ENCODE measurements around the gene ABHD4. TPM values are rescaled to one million over a fixed set of nuclear protein-coding genes. Genes with fewer than 3 reads are reported as not detected.

Gene ABHD4
- total RNA-seq, 2 experiments from 2014 or later, result 5.6 to 15.6 TPM

DNA sequence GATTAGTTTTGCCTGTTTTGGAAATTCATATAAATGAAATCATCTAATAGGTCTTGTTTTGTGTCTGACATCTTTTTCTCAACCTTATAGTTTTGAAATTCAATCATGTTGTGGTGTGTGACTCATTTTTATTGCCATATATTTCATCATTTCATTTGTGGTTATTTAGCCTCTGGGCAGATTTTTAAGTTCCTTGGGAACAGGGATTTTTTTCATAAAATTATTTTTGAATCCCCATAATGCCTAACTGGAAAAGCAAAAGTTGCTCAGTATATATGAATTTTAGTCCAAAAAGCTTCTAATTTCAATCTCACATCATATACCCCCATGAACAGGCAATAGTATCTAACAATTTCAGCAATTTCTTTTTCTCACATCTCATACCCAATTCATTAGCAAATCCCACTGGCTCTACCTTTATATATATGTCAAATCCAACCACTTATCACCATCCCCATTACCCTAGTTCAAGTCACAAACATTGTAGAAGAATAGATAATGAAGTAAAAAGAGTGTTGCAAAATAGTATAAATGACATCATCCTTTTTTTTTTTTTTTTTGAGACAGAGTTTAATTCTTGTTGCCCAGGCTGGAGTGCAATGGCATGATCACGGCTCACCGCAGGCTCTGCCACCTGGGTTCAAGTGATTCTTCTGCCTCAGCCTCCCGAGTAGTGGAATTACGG lies 48.6 kb downstream of the ABHD4 start:
- Histone ChIP-seq H2AFZ (ENCODE audit: low read length) (no peak overlapping the region), H4K20me1 (ENCODE audit: insufficient read depth, low read length) (no peaks in the 10 kb centered on the region), H3K4me3 (ENCODE audit: low read depth, low read length, poor library complexity, severe bottlenecking) (no peak overlapping the region), H3K9me2 (ENCODE audit: insufficient read depth, low read length) (no peaks in the 10 kb centered on the region), H3K9me3 (ENCODE audit: low read length) (no peaks in the 10 kb centered on the region), H3K36me3 (ENCODE audit: insufficient read depth, low read length) (no peaks in the 10 kb centered on the region), H3K4me2 (ENCODE audit: low read length) (no peak overlapping the region), H3K79me2 (ENCODE audit: insufficient read depth, low read depth, low read length) (no peaks in the 10 kb centered on the region), H3K27ac (ENCODE audit: low read depth, low read length, poor library complexity, severe bottlenecking) (no peak overlapping the region), H3K4me1 (ENCODE audit: insufficient read depth, low read length, poor library complexity, severe bottlenecking) (peaks cover 3% of the 10 kb centered on the region)
- intact Hi-C loops (cut with micrococcal nuclease; ENCODE audit: unreplicated experiment), result no loop called here
- no TSS peak for BruUV-seq (replicated peaks)
- ChIA-PET CTCF (ENCODE audit: unreplicated experiment) (no interaction called here), POLR2A (interaction anchor here (0.6 to 0.9 kb wide), 2 partner anchors 56 to 202 kb away, joined by 3 read pairs; no protein-coding TSS in a partner anchor)
- no peak for TF ChIP-seq EZH2phosphoT487 (IDR thresholded peaks at IDR 0.05; ENCODE audit: borderline replicate concordance, low read depth, low read length)
- TF ChIP-seq, protein P1, sequence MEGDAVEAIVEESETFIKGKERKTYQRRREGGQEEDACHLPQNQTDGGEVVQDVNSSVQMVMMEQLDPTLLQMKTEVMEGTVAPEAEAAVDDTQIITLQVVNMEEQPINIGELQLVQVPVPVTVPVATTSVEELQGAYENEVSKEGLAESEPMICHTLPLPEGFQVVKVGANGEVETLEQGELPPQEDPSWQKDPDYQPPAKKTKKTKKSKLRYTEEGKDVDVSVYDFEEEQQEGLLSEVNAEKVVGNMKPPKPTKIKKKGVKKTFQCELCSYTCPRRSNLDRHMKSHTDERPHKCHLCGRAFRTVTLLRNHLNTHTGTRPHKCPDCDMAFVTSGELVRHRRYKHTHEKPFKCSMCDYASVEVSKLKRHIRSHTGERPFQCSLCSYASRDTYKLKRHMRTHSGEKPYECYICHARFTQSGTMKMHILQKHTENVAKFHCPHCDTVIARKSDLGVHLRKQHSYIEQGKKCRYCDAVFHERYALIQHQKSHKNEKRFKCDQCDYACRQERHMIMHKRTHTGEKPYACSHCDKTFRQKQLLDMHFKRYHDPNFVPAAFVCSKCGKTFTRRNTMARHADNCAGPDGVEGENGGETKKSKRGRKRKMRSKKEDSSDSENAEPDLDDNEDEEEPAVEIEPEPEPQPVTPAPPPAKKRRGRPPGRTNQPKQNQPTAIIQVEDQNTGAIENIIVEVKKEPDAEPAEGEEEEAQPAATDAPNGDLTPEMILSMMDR (conservative IDR thresholded peaks at IDR 0.05; ENCODE audit: low read length), result no peak
- DNase-seq (ENCODE audit: low spot score), result no peak

DNA sequence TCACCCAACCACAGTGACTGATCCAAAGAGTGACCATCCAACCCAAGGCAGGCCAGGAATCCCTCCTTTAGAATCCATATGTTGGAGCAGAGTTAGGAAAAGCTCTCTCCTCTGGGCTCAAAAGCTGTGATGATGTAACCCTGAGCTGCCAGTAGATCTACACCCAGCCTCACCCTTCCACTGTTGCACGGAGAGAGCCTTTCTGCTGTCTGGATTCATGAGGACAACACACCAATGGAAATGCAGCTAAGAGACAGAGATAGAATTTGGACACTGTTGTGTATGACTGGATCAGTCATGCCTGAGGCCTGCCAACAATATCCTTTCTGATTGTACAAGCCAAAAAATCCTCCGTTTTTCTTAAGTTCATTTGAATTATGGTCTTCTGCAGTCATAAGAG lies 50.4 kb downstream of the ABHD4 start:
- H3K9me3 ChIP-seq (ENCODE audit: low read length), result no peaks in the 10 kb centered on the region
- H3K4me1 ChIP-seq (ENCODE audit: insufficient read depth, low read length, poor library complexity, severe bottlenecking), result peaks cover 3% of the 10 kb centered on the region
- no peak overlapping the region for H3K4me2 ChIP-seq (ENCODE audit: low read length)
- H3K36me3 ChIP-seq (ENCODE audit: insufficient read depth, low read length), result no peaks in the 10 kb centered on the region
- H3K27ac ChIP-seq (ENCODE audit: low read depth, low read length, poor library complexity, severe bottlenecking), result no peak overlapping the region
- ChIA-PET CTCF (ENCODE audit: unreplicated experiment) (no interaction called here), POLR2A (interaction anchor here (0.6 kb wide), 1 partner anchor 25 kb away, joined by 3 read pairs; no protein-coding TSS in a partner anchor)
- no peak for DNase-seq (ENCODE audit: low spot score)
- no peak overlapping the region for H2AFZ ChIP-seq (ENCODE audit: low read length)
- H3K9me2 ChIP-seq (ENCODE audit: insufficient read depth, low read length), result no peaks in the 10 kb centered on the region
- TF ChIP-seq, protein P1 (conservative IDR thresholded peaks at IDR 0.05; ENCODE audit: low read length), result no peak
- TF ChIP-seq EZH2phosphoT487 (IDR thresholded peaks at IDR 0.05; ENCODE audit: borderline replicate concordance, low read depth, low read length), result no peak
- H3K79me2 ChIP-seq (ENCODE audit: insufficient read depth, low read depth, low read length), result no peaks in the 10 kb centered on the region
- H4K20me1 ChIP-seq (ENCODE audit: insufficient read depth, low read length), result no peaks in the 10 kb centered on the region
- no peak overlapping the region for H3K4me3 ChIP-seq (ENCODE audit: low read depth, low read length, poor library complexity, severe bottlenecking)
- no TSS peak for BruUV-seq (replicated peaks)
- intact Hi-C loops (cut with micrococcal nuclease; ENCODE audit: unreplicated experiment), result no loop called here

DNA sequence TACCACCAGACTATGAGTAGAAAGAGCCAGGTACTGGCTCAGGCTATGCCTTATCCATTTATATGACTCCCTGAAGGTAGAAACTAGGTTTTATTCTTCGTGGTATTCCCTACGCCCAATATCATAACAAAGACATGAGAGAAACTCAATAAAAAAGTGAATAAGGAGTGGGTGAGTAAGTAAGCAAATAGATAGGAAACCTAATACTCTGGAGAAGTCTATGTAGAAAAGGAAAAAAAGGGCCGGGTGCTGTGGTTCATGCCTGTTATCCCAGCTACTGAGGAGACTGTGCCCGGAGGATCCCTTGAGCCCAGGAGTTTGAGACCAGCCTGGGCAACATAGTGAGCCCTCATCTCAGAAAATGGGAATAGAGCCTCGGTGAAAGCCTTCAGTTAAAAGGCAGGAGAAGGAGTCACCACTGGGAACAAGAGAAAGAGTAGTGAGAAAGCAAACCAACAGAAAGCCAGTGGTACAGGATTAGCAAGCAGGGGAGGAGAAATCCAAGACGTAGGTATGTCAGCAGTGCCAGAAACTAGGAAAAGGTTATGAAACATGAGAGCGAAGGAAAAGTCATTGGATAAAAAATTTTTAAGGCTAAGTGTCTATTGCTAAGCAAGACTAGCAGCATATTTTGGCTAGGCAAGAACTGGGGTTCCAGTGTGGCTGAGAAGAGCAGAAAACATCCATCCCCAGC lies 52.1 kb downstream of the ABHD4 start:
- no peak for DNase-seq (ENCODE audit: low spot score)

More for the DNA sequence above, 52.1 kb downstream of the ABHD4 start:
- H3K36me3 ChIP-seq (ENCODE audit: insufficient read depth, low read length), result no peaks in the 10 kb centered on the region
- CTCF ChIA-PET (ENCODE audit: unreplicated experiment), result no interaction called here
- intact Hi-C loops (cut with micrococcal nuclease; ENCODE audit: unreplicated experiment), result loop anchor here (5.0 to 10.0 kb wide), 2 partner anchors 47 to 175 kb away; no protein-coding TSS in a partner anchor
- H3K27ac ChIP-seq (ENCODE audit: low read depth, low read length, poor library complexity, severe bottlenecking), result no peak overlapping the region
- H2AFZ ChIP-seq (ENCODE audit: low read length), result no peak overlapping the region
- POLR2A ChIA-PET, result interaction anchor here (1.3 kb wide), 1 partner anchor 80 kb away, joined by 5 read pairs; no protein-coding TSS in a partner anchor
- no peaks in the 10 kb centered on the region for H3K79me2 ChIP-seq (ENCODE audit: insufficient read depth, low read depth, low read length)
- no peak overlapping the region for H3K4me3 ChIP-seq (ENCODE audit: low read depth, low read length, poor library complexity, severe bottlenecking)
- no peaks in the 10 kb centered on the region for H4K20me1 ChIP-seq (ENCODE audit: insufficient read depth, low read length)
- H3K4me1 ChIP-seq (ENCODE audit: insufficient read depth, low read length, poor library complexity, severe bottlenecking), result peaks cover 2% of the 10 kb centered on the region
- H3K9me2 ChIP-seq (ENCODE audit: insufficient read depth, low read length), result no peaks in the 10 kb centered on the region
- H3K9me3 ChIP-seq (ENCODE audit: low read length), result no peaks in the 10 kb centered on the region
- TF ChIP-seq, protein P1 (conservative IDR thresholded peaks at IDR 0.05; ENCODE audit: low read length), result no peak
- no peak for TF ChIP-seq EZH2phosphoT487 (IDR thresholded peaks at IDR 0.05; ENCODE audit: borderline replicate concordance, low read depth, low read length)
- BruUV-seq (replicated peaks), result no TSS peak
- H3K4me2 ChIP-seq (ENCODE audit: low read length), result no peak overlapping the region
